Pulmonary artery endothelial cell (primary cell): ENCODE measurements around the gene ESRP2. TPM values are rescaled to one million over a fixed set of nuclear protein-coding genes. Genes with fewer than 3 reads are reported as not detected.

Experiments
- DNase-seq: peaks from one replicate; pipeline ENCODE4 v3.0.0-alpha.2; 2011; ENCODE audit warnings: low read depth, low spot score
- total RNA-seq: library from RNA; depleted of rRNA; stranded (reverse); fragments of >200 nt; gene quantifications from 2 replicates; pipeline ENCODE4 v1.2.3, GENCODE V29; 2014

Gene ESRP2
- 0.13 and 0.25 TPM in 2 replicates for total RNA-seq

DNA sequence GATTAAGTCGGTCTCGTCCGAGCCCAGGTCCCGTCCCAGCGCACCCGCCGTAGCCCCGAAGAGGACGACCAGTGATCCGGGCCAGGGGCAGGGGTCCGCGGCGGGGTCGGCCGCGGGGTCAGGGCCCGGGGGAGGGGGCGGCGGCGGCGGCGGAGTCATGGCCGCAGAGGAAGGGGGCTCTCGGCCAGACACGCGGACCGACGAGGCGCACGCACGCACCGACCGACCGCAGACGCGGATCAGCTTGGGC, at the start of gene ESRP2:
ESRP2 (minus strand) TSS at position 241 of the 250 bp plus-strand sequence; CDS start at position 159, 82 bp downstream.
- no peak for DNase-seq

- no peak for DNase-seq
These were observed 49.8 kb upstream of the ESRP2 start for GRCh38 chr16:68285683-68286082.

DNA sequence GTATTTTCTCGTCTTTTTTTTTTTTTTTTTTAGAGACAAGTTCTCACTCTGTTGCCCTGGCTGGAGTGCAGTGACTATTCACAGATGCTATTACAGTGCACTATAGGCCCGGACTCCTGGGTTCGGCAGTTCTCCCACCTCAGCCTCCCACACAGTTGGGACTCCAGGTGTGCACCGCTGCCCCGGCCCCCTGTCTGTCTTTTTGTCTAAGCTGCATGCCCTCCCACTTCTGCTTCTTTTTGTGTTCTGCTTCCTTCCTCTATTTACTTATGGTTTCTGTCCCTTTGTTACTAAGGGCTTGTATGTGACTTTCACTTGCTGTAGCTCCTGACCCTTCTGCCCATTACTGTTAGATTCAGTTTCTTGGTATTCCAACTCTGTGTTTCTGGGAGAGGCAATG, 48.9 kb upstream of the ESRP2 start:
- no peak for DNase-seq

GRCh38 chr16:68283801-68284598, 48.1 kb upstream of the ESRP2 start:
- no peak for DNase-seq

DNA sequence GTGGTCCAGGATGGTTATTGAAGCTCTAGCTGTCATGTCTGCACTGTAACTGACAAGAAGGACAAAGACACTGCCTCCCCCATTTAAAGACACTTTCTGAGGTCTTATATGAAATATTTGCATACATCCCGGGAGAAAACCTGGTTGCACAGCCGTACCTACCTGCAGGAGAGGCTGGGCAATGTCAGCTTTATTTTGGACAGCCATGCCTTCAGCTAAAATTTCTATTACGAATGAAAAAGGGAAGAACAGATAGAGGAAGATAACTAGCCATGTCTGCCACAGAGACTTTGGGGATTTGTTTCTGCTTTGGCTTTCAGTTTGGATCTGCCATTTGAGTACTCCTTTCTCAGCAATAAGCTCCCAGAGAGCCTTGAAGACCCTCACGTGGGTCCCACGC, 47.4 kb upstream of the ESRP2 start:
- DNase-seq: no peak

- DNase-seq: no peak
These were observed 46.1 kb upstream of the ESRP2 start for GRCh38 chr16:68282064-68282452.

DNA sequence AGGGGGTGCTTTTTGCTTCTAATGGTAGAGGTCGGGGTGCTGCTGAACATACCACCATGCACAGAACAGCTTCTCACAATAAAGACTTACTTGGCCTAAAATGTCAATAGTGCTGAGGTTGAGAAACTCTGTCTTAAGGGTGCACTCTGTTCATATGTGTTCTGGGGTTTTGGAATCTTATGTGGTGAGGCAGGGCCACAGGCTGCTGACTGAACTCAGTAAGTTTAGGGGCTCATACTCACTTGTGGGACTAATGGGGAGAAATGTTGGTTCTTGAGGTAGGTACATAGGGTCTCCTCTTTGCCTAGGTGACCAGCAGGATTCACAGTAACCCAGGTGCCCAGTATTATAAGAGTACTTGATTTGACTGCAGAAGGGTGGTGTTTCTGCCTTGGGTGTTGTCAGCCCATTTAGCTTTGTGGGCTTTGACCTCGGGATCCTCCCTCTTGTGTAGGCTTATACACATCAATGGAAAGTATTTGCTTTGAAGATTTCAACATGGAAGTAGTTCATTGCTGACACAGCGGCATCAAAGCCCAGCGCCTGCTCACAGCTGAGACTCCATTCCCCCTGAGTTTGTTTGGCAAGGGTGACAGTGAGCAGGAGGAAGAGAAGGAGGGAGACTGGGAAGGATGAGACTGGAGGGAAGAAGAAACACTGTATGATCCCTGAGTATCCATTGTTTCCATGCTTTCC, 45.6 kb upstream of the ESRP2 start:
- no peak for DNase-seq

- no peak for DNase-seq
These were observed 44.0 kb upstream of the ESRP2 start for GRCh38 chr16:68279726-68280558.

DNA sequence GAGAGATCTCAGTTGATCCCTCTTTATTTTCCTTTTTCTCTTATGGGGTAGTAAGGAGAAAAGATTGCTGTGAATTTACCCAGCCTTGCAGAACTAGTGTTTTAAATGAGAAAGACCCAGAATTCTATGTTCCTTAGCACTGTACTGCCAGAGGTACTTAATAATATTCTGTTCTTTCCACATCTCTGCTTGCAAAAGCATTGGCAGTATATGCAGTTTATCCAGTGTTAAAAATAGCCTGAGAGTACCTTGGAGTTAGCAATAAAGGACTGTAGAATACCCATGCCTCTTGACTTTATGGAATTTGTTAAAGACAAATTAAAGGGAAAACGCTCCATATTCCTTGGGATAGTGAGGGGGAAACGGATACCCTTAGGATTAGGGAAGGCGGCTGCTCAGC, 40.3 kb upstream of the ESRP2 start:
- DNase-seq: no peak

DNA sequence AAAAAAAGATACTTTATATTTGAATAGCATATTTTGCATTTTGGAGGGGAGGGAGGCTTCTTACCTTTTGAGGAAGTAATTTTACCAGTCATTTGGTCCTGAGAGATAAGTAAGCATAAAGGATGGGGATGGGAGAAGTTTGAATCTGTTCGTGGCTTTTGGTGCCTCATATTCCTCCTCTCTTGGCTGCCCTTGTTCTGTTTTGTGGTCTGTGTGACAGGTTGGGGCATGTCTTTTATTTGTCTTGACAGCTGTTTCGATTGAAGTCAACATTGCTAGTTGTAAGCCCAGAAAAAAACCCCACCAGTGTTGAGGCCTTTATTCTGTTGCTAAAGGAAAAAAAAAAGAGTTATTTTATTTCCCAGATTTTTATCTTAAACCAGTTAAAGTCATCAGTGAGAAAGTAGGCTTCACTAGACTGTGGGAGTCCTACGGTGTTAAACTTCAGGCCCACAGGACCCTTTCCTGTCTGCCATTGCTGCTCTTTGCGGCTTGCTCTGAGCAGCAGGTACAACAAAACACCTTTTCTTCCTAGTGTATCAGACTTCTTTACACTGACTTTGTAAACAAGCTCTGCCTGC, 39.8 kb upstream of the ESRP2 start:
- no peak for DNase-seq

DNA sequence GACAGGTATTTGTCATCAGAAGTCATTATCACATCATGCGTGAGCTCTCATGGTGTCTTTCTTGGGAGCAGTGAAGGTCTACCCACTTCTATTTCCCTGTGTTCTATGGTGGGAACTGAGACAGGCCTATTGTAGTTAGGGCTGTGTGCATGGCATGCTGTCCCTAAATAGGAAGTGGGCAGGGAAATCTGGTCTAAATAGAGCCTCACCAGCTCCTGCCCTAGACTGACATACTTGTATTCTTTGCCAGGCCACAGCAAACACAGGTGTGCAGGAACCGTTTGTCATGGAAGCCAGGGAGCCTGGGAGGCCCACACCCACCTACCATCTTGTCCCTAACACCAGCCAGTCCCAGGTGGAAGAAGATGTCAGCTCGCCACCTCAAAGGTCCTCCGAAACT, 38.5 kb upstream of the ESRP2 start:
- no peak for DNase-seq

- DNase-seq: no peak
These were observed 38.0 kb upstream of the ESRP2 start for GRCh38 chr16:68273896-68274295.

DNA sequence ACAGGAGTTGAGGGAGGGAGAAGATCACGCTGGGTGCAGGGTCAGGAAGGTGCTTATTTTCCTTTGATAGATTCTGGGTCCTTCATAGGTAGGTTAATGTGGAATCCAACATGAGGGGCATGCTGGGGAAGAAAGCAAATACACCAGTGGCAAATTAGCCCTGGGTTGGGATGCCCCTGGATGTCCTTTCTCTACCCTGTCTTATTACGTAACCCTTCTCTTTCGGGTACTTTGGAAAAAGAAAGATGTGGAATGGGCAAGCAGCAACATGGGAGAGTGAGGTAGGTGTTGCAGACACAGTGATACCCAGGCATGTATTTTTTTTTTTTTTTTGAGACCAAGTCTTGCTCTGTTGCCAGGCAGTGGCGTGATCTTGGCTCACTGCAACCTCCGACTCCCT, 37.5 kb upstream of the ESRP2 start:
- no peak for DNase-seq

- DNase-seq: no peak
These were observed 36.7 kb upstream of the ESRP2 start for GRCh38 chr16:68272507-68273209.

GRCh38 chr16:68270353-68270752, 34.4 kb upstream of the ESRP2 start:
- no peak for DNase-seq

- DNase-seq: no peak
These were observed 33.9 kb upstream of the ESRP2 start for GRCh38 chr16:68269793-68270192.

- DNase-seq: no peak
These were observed 31.9 kb upstream of the ESRP2 start for GRCh38 chr16:68267612-68268405.

GRCh38 chr16:68265078-68265920, 29.4 kb upstream of the ESRP2 start:
- no peak for DNase-seq
